T-helper 2 cell treated with Interferon-gamma antibody and Interleukin-4, amounts not matched to agents 5 μg/mL and 100 μg/mL, for 36 hours (primary cell): Measurements from ENCODE around the gene N4BP2L1.
"Not testable (repeated sequence)": the region's sequence is repeated elsewhere in the genome, so short reads cannot be mapped to it uniquely, and the experiment has no call there.

ENCODE experiments used
- DNase-seq: peaks from one replicate; pipeline ENCODE4 v3.0.0; 2021; ENCODE audit warnings: low spot score
- H3K27ac Mint-ChIP-seq: one replicate; pipeline ENCODE4 v1.8.0; 2021; ENCODE audit warnings: mild to moderate bottlenecking, mixed read lengths
- H3K27me3 Mint-ChIP-seq: one replicate; pipeline ENCODE4 v1.8.0; 2021; ENCODE audit warnings: low read depth, mixed read lengths
- H3K36me3 Mint-ChIP-seq: one replicate; pipeline ENCODE4 v1.8.0; 2021; ENCODE audit warnings: low read depth, mixed read lengths
- H3K4me1 Mint-ChIP-seq: one replicate; pipeline ENCODE4 v1.8.0; 2021; ENCODE audit warnings: low read depth, mixed read lengths
- H3K4me3 Mint-ChIP-seq: one replicate; pipeline ENCODE4 v1.8.0; 2022; ENCODE audit warnings: mild to moderate bottlenecking, moderate library complexity, mixed read lengths
- H3K9me3 Mint-ChIP-seq: one replicate; pipeline ENCODE4 v1.8.0; 2021; ENCODE audit warnings: mixed read lengths

Gene N4BP2L1

GRCh38 chr13:32391101-32391619 lies 36.8 kb downstream of the N4BP2L1 start:
- Mint-ChIP-seq H3K9me3 (no peaks in the 10 kb centered on the region), H3K27ac (no peak overlapping the region), H3K27me3 (no peaks in the 10 kb centered on the region), H3K4me3 (no peak overlapping the region), H3K36me3 (peaks cover 29% of the 10 kb centered on the region), H3K4me1 (peaks cover 21% of the 10 kb centered on the region)
- DNase-seq: no peak

- H3K4me1 Mint-ChIP-seq: peaks cover 22% of the 10 kb centered on the region
Observed at GRCh38 chr13:32390484-32390883, 37.4 kb downstream of the N4BP2L1 start.

GRCh38 chr13:32390048-32390447 lies 37.9 kb downstream of the N4BP2L1 start:
- no peak overlapping the region for H3K27ac Mint-ChIP-seq
- no peaks in the 10 kb centered on the region for H3K9me3 Mint-ChIP-seq
- peaks cover 26% of the 10 kb centered on the region for H3K36me3 Mint-ChIP-seq
- H3K4me1 Mint-ChIP-seq: peaks cover 23% of the 10 kb centered on the region
- H3K4me3 Mint-ChIP-seq: no peak overlapping the region
- no peaks in the 10 kb centered on the region for H3K27me3 Mint-ChIP-seq
- DNase-seq: no peak

More at GRCh38 chr13:32390484-32390883, 37.4 kb downstream of the N4BP2L1 start:
- no peak overlapping the region for H3K27ac Mint-ChIP-seq
- no peaks in the 10 kb centered on the region for H3K9me3 Mint-ChIP-seq
- peaks cover 26% of the 10 kb centered on the region for H3K36me3 Mint-ChIP-seq
- DNase-seq: no peak
- H3K4me3 Mint-ChIP-seq: no peak overlapping the region
- no peaks in the 10 kb centered on the region for H3K27me3 Mint-ChIP-seq

DNA sequence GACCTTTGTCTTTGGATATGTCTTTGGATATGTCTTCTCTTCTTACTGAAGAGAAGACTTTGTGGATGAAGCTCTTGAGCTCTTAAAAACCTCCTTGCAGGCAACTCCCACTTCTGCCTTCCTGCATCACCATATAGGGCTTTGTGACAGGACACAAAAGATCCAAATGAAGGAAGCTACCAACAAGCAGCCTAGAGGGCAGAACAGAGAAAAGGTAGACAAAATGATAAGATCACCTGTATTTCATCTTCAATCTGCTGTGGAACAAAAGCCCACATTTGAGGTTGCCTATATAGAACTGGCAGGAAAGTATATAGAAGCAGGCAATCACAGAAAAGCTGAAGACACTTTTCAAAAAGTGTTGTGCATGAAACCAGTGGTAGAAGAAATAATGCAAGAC lies 42.5 kb downstream of the N4BP2L1 start:
- H3K9me3 Mint-ChIP-seq: no peaks in the 10 kb centered on the region
- peaks cover 11% of the 10 kb centered on the region for H3K36me3 Mint-ChIP-seq

DNA sequence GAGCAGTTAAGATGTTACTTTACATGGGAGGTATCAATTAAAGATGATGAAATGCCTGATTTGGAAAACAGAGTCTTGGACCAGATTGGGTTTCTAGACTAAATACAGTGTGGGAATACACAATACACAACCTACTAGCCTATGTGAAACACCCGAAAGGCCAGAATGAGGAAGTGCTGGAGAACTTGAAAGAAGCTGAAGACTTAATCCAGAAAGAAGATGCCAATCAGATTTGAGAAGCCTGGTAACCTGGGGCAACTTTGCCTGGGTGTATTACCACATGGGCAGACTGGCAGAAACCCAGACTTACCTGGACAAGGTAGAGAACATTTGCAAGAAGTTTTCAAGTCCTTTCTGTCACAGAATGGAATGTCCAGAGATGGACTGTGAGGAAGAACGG lies 43.2 kb downstream of the N4BP2L1 start:
- peaks cover 9% of the 10 kb centered on the region for H3K36me3 Mint-ChIP-seq
- H3K4me1 Mint-ChIP-seq: peaks cover 5% of the 10 kb centered on the region
- H3K4me3 Mint-ChIP-seq: no peak overlapping the region
- no peak for DNase-seq
- H3K27ac Mint-ChIP-seq: no peak overlapping the region
- no peaks in the 10 kb centered on the region for H3K9me3 Mint-ChIP-seq
- no peaks in the 10 kb centered on the region for H3K27me3 Mint-ChIP-seq

More for the DNA sequence above, 42.5 kb downstream of the N4BP2L1 start:
- no peak overlapping the region for H3K4me3 Mint-ChIP-seq
- no peaks in the 10 kb centered on the region for H3K27me3 Mint-ChIP-seq
- no peak overlapping the region for H3K27ac Mint-ChIP-seq
- DNase-seq: no peak
- peaks cover 8% of the 10 kb centered on the region for H3K4me1 Mint-ChIP-seq

GRCh38 chr13:32383836-32384618 lies 43.9 kb downstream of the N4BP2L1 start:
- Mint-ChIP-seq H3K4me3 (no peak overlapping the region), H3K4me1 (peaks cover 5% of the 10 kb centered on the region)

DNA sequence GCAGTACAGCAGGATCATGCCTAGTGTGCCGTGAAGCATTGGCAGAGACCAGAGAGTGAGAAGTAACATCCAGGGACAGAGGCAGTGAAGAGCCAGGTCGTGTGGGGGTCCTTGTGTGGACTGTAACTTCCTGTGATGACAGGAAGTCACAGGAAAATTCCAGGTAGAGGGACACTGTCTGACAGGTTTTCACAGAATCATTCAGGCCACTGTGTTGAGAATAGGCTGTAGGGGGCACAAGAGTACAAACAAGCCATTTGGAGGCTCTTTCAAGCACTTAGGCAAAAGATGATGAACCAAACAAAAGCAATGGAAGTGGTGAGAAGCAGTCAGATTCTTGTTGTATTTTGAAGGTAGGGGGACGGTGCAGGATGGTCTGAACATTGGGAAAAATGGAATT lies 46.4 kb downstream of the N4BP2L1 start:
- DNase-seq: no peak
- Mint-ChIP-seq H3K36me3 (peaks cover 12% of the 10 kb centered on the region), H3K27me3 (no peaks in the 10 kb centered on the region), H3K4me1 (peaks cover 2% of the 10 kb centered on the region), H3K27ac (no peak overlapping the region), H3K4me3 (no peak overlapping the region), H3K9me3 (no peaks in the 10 kb centered on the region)

More at GRCh38 chr13:32383836-32384618, 43.9 kb downstream of the N4BP2L1 start:
- DNase-seq: no peak
- H3K27ac Mint-ChIP-seq: no peak overlapping the region
- H3K36me3 Mint-ChIP-seq: peaks cover 14% of the 10 kb centered on the region
- H3K27me3 Mint-ChIP-seq: no peaks in the 10 kb centered on the region
- H3K9me3 Mint-ChIP-seq: no peaks in the 10 kb centered on the region

DNA sequence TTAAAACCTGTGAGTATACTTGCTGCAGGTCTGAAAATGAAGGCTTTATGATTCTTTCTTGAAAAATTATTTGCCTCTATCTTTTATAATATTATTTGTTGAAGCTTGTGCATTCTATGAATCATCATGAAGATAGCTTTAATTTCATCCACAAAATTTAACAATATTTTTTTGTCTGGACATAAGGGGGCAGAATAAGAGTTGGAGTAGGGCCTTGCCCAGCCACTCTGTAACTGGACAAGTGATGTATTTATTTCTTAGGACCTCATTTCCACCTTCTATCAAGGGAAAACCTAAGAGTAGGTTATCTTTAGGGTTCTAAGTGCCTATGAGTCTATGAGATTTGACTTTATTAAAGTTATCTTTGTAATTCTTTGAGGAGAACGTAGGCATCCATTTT lies 49.9 kb downstream of the N4BP2L1 start:
- no peaks in the 10 kb centered on the region for H3K4me1 Mint-ChIP-seq
- H3K36me3 Mint-ChIP-seq: peaks cover 34% of the 10 kb centered on the region
- no peak overlapping the region for H3K4me3 Mint-ChIP-seq
- DNase-seq: no peak
- H3K27me3 Mint-ChIP-seq: no peaks in the 10 kb centered on the region
- H3K27ac Mint-ChIP-seq: no peak overlapping the region
- H3K9me3 Mint-ChIP-seq: peaks cover 10% of the 10 kb centered on the region

DNA sequence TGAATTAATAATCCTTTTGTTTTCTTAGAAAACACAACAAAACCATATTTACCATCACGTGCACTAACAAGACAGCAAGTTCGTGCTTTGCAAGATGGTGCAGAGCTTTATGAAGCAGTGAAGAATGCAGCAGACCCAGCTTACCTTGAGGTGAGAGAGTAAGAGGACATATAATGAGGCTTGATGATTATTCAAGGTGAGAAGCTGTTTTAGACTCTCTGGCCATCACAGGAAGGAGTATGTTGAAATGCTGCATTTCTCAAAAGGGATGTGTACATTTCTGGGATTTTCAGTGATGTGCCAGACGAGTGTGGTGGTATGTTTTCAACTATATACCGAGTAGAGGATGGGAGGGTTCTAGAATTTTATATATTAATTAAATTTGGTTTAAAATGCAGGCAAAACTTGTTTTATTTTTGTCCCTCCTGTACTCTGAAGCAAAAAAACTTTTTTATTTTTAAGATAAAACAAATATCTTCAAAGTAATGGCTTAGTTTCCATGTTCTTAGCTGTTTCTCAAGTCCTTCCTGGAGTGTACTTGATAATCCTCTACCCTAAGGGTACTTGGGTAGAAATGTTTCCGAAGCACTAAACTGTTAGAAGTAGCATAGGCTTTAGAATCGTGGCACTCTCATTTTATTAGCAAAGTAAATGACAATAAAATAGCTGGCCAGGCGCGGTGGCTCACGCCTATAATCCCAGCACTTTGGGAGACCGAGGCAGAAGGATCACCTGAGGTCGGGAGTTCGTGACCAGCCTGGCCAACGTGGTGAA lies 51.1 kb downstream of the N4BP2L1 start:
- Mint-ChIP-seq H3K4me1 (no peaks in the 10 kb centered on the region), H3K27ac (no peak overlapping the region), H3K36me3 (peaks cover 44% of the 10 kb centered on the region), H3K27me3 (no peaks in the 10 kb centered on the region), H3K9me3 (peaks cover 16% of the 10 kb centered on the region), H3K4me3 (no peak overlapping the region)
- no peak for DNase-seq

GRCh38 chr13:32370805-32371204 lies 57.1 kb downstream of the N4BP2L1 start:
- H3K4me3 Mint-ChIP-seq: no peak overlapping the region
- H3K4me1 Mint-ChIP-seq: peaks cover 5% of the 10 kb centered on the region
- H3K27ac Mint-ChIP-seq: no peak overlapping the region
- no peak for DNase-seq
- no peaks in the 10 kb centered on the region for H3K27me3 Mint-ChIP-seq
- H3K36me3 Mint-ChIP-seq: peaks cover 54% of the 10 kb centered on the region
- H3K9me3 Mint-ChIP-seq: peaks cover 16% of the 10 kb centered on the region

GRCh38 chr13:32362574-32362973 lies 65.4 kb downstream of the N4BP2L1 start:
- H3K36me3 Mint-ChIP-seq: peaks cover 37% of the 10 kb centered on the region
- H3K27me3 Mint-ChIP-seq: no peaks in the 10 kb centered on the region
- peaks cover 7% of the 10 kb centered on the region for H3K4me1 Mint-ChIP-seq
- H3K27ac Mint-ChIP-seq: no peak overlapping the region
- no peaks in the 10 kb centered on the region for H3K9me3 Mint-ChIP-seq
- no peak overlapping the region for H3K4me3 Mint-ChIP-seq
- DNase-seq: no peak

- not testable (repeated sequence) for H3K4me3 Mint-ChIP-seq, H3K27me3 Mint-ChIP-seq, H3K4me1 Mint-ChIP-seq, H3K9me3 Mint-ChIP-seq, H3K27ac Mint-ChIP-seq, DNase-seq
- peaks cover 24% of the 10 kb centered on the region for H3K36me3 Mint-ChIP-seq
Observed at GRCh38 chr13:32355935-32356334, 72.0 kb downstream of the N4BP2L1 start.

GRCh38 chr13:32354040-32354439 lies 73.9 kb downstream of the N4BP2L1 start:
- no peak for DNase-seq
- H3K4me1 Mint-ChIP-seq: peaks cover 4% of the 10 kb centered on the region
- H3K27me3 Mint-ChIP-seq: no peaks in the 10 kb centered on the region
- H3K4me3 Mint-ChIP-seq: no peak overlapping the region
- H3K27ac Mint-ChIP-seq: no peak overlapping the region
- peaks cover 3% of the 10 kb centered on the region for H3K9me3 Mint-ChIP-seq
- H3K36me3 Mint-ChIP-seq: peaks cover 30% of the 10 kb centered on the region

- H3K4me1 Mint-ChIP-seq: peaks cover 20% of the 10 kb centered on the region
- not testable (repeated sequence) for H3K27me3 Mint-ChIP-seq, DNase-seq, H3K9me3 Mint-ChIP-seq
- H3K4me3 Mint-ChIP-seq: peak overlapping the region; percentile 4
- H3K36me3 Mint-ChIP-seq: peaks cover 37% of the 10 kb centered on the region
- peak overlapping the region; percentile 3 for H3K27ac Mint-ChIP-seq
Observed at GRCh38 chr13:32350839-32351441, 77.0 kb downstream of the N4BP2L1 start.
